CD4-positive, alpha-beta T cell (primary cell): ENCODE measurements around the gene PBX1. TPM values are rescaled to one million over a fixed set of nuclear protein-coding genes. Genes with fewer than 3 reads are reported as not detected.

Source experiments
- ATAC-seq: fragments of 200-7000 bp; cut with Tn5 transposase; one replicate; pipeline ENCODE4 v1.10.0; 2022; ENCODE audit warnings: mild to moderate bottlenecking; ENCODE audit not compliant: poor library complexity
- CTCF ChIA-PET: fragments of 350-600 bp; sonication (Branson Sonifier 250); formaldehyde crosslinking; loops from one replicate; lab custom pipeline; 2021; ENCODE audit warnings: antibody characterized with exemption, inconsistent platforms; lab: Charles Lee
- POLR2A ChIA-PET: fragments of 350-600 bp; sonication (Branson Sonifier 250); formaldehyde crosslinking; loops from one replicate; lab custom pipeline; 2021; ENCODE audit warnings: antibody characterized with exemption, inconsistent platforms; lab: Charles Lee
- DNase-seq, 14 experiments: peaks; one replicate each; pipeline ENCODE4 v3.0.0-alpha.2; 2013 to 2020; ENCODE audit warnings: mixed read lengths in 2 of 14
- H3K27ac ChIP-seq, 2 donors: one replicate each; pipeline versions ENCODE4 v1.5.1 to v1.7.0; 2013; ENCODE audit warnings: low read length in 2 of 2, low read depth in 1 of 2, mild to moderate bottlenecking in 1 of 2
- H3K27me3 ChIP-seq, 2 experiments: 1 replicate in 1 of 2; 2 replicates in 1 of 2; pipeline versions ENCODE4 v1.6.1 to v1.7.0; 2013; ENCODE audit warnings: low read length in 2 of 2, control low read depth in 1 of 2, mild to moderate bottlenecking in 1 of 2, moderate library complexity in 1 of 2; ENCODE audit not compliant: insufficient read depth in 2 of 2, control insufficient read depth in 1 of 2
- H3K36me3 ChIP-seq: one replicate; pipeline ENCODE4 v1.6.1; 2013; ENCODE audit warnings: low read length, control low read depth; ENCODE audit not compliant: insufficient read depth
- H3K4me1 ChIP-seq: one replicate; pipeline ENCODE4 v1.6.1; 2013; ENCODE audit warnings: low read length, control low read depth; ENCODE audit not compliant: insufficient read depth
- H3K4me3 ChIP-seq: one replicate; pipeline ENCODE4 v1.5.1; 2013; ENCODE audit warnings: mild to moderate bottlenecking, low read length, moderate library complexity
- H3K9me3 ChIP-seq, 2 experiments: 1 replicate in 1 of 2; 2 replicates in 1 of 2; pipeline versions ENCODE4 v1.6.1 to v1.7.0; 2013; ENCODE audit warnings: low read length in 2 of 2, mild to moderate bottlenecking in 2 of 2, control low read depth in 1 of 2, moderate library complexity in 1 of 2; ENCODE audit not compliant: control insufficient read depth in 1 of 2, insufficient read depth in 1 of 2
- H3K27ac Mint-ChIP-seq: one replicate; pipeline ENCODE4 v1.8.0; 2020; ENCODE audit warnings: mixed read lengths
- H3K27me3 Mint-ChIP-seq: one replicate; pipeline ENCODE4 v1.8.0; 2021; ENCODE audit warnings: mixed read lengths
- H3K36me3 Mint-ChIP-seq: one replicate; pipeline ENCODE4 v1.8.0; 2021; ENCODE audit warnings: low read depth, mixed read lengths
- H3K4me1 Mint-ChIP-seq: one replicate; pipeline ENCODE4 v1.8.0; 2021; ENCODE audit warnings: low read depth, mixed read lengths
- H3K4me3 Mint-ChIP-seq: one replicate; pipeline ENCODE4 v1.8.0; 2020; ENCODE audit warnings: mild to moderate bottlenecking, mixed read lengths
- H3K9me3 Mint-ChIP-seq: one replicate; pipeline ENCODE4 v1.8.0; 2020; ENCODE audit warnings: mixed read lengths
- CTCF ChIP-seq: fragments of 200-600 bp; IDR thresholded peaks from one replicate; pipeline ENCODE4 v1.8.0; 2022; ENCODE audit warnings: antibody characterized with exemption, mild to moderate bottlenecking
- intact Hi-C, 2 experiments: fragments of 100-400 bp; cut with DNase I in 1 of 2; cut with micrococcal nuclease in 1 of 2; formaldehyde crosslinking; loops; one replicate each; pipeline versions ENCODE4 v1.15.1 to v1.9.0; 2023 to 2025; cut with DNase I, micrococcal nuclease
- total RNA-seq, 174 experiments: library from RNA in 2 of 174; stranded (reverse) in 2 of 174; gene quantifications; one replicate each; pipeline ENCODE4 v1.2.3 and lab custom pipeline; 2021 to 2026

Gene PBX1
- total RNA-seq, 2 experiments from 2014 or later = 0.64 to 0.96 TPM

- ATAC-seq (no peak), DNase-seq (no peak)
- Histone ChIP-seq H3K4me1 (no peaks in the 10 kb centered on the region), H3K4me3 (no peak overlapping the region), H3K27me3 (no peaks in the 10 kb centered on the region), H3K27ac (no peak overlapping the region), H3K9me3 (peaks cover 0 to 10% of the 10 kb centered on the region in 2 experiments), H3K36me3 (no peaks in the 10 kb centered on the region)
- Mint-ChIP-seq H3K4me3 (no peak overlapping the region), H3K4me1 (no peaks in the 10 kb centered on the region), H3K9me3 (no peaks in the 10 kb centered on the region), H3K27me3 (no peaks in the 10 kb centered on the region), H3K36me3 (no peaks in the 10 kb centered on the region), H3K27ac (no peak overlapping the region)
- CTCF ChIA-PET = no interaction called here
- intact Hi-C loops = no loop called here
- POLR2A ChIA-PET = no interaction called here
- no peak for TF ChIP-seq CTCF
These were observed 221.9 kb downstream of the PBX1 start for GRCh38 chr1:164780863-164781262.

GRCh38 chr1:164781972-164782371 is 223.0 kb downstream of the PBX1 start:
- Histone ChIP-seq H3K27me3 (no peaks in the 10 kb centered on the region), H3K4me3 (no peak overlapping the region), H3K27ac (no peak overlapping the region), H3K9me3 (peaks cover 0 to 7% of the 10 kb centered on the region in 2 experiments), H3K36me3 (no peaks in the 10 kb centered on the region), H3K4me1 (no peaks in the 10 kb centered on the region)
- POLR2A ChIA-PET = no interaction called here
- Mint-ChIP-seq H3K4me3 (no peak overlapping the region), H3K36me3 (no peaks in the 10 kb centered on the region), H3K27ac (no peak overlapping the region), H3K9me3 (no peaks in the 10 kb centered on the region), H3K27me3 (peaks cover under 1% of the 10 kb centered on the region), H3K4me1 (no peaks in the 10 kb centered on the region)
- TF ChIP-seq CTCF = no peak
- CTCF ChIA-PET = no interaction called here
- ATAC-seq (no peak), DNase-seq (no peak)
- intact Hi-C loops = no loop called here

GRCh38 chr1:164783778-164784555 is 225.0 kb downstream of the PBX1 start:
- Histone ChIP-seq H3K27me3 (no peaks in the 10 kb centered on the region), H3K4me3 (no peak overlapping the region), H3K36me3 (no peaks in the 10 kb centered on the region), H3K9me3 (peaks cover 0 to 4% of the 10 kb centered on the region in 2 experiments), H3K4me1 (peaks cover 4% of the 10 kb centered on the region), H3K27ac (no peak overlapping the region)
- no peak for DNase-seq
- no peak for ATAC-seq
- H3K27me3 Mint-ChIP-seq = peaks cover 12% of the 10 kb centered on the region
- H3K36me3 Mint-ChIP-seq = no peaks in the 10 kb centered on the region
- TF ChIP-seq CTCF = no peak
- no peaks in the 10 kb centered on the region for H3K4me1 Mint-ChIP-seq
- POLR2A ChIA-PET = no interaction called here
- CTCF ChIA-PET = no interaction called here
- intact Hi-C loops = no loop called here
- no peak overlapping the region for H3K27ac Mint-ChIP-seq
- no peak overlapping the region for H3K4me3 Mint-ChIP-seq
- H3K9me3 Mint-ChIP-seq = no peaks in the 10 kb centered on the region
